H9 (cell line): Measurements from ENCODE around the gene VWC2L. TPM values are rescaled to one million over a fixed set of nuclear protein-coding genes. Genes with fewer than 3 reads are reported as not detected.

ENCODE experiments used
- DNase-seq: peaks from one replicate; pipeline ENCODE4 v3.0.0-alpha.2; 2017
- H2AFZ ChIP-seq: one replicate; pipeline ENCODE4 v1.6.1; 2013; ENCODE audit warnings: mild to moderate bottlenecking, low read length, control low read depth, moderate library complexity
- H2AK5ac ChIP-seq: 2 replicates; pipeline ENCODE4 v1.6.1; 2013; ENCODE audit warnings: low read length, control low read depth, mixed read lengths; ENCODE audit not compliant: insufficient read length
- H2BK120ac ChIP-seq: one replicate; pipeline ENCODE4 v1.6.1; 2013; ENCODE audit warnings: low read depth, mild to moderate bottlenecking, low read length, control low read depth, inconsistent platforms; ENCODE audit not compliant: poor library complexity, severe bottlenecking
- H2BK12ac ChIP-seq: 2 replicates; pipeline ENCODE4 v1.6.1; 2013; ENCODE audit warnings: low read length, control low read depth, mixed read lengths, low read depth; ENCODE audit not compliant: insufficient read length
- H2BK15ac ChIP-seq: 2 replicates; pipeline ENCODE4 v1.6.1; 2013; ENCODE audit warnings: low read depth, low read length, control low read depth
- H2BK20ac ChIP-seq: one replicate; pipeline ENCODE4 v1.6.1; 2013; ENCODE audit warnings: low read depth, mild to moderate bottlenecking, low read length, control low read depth, inconsistent platforms; ENCODE audit not compliant: poor library complexity, severe bottlenecking
- H2BK5ac ChIP-seq: 2 replicates; pipeline ENCODE4 v1.6.1; 2013; ENCODE audit warnings: low read length, control low read depth, mixed read lengths; ENCODE audit not compliant: insufficient read length
- H3K14ac ChIP-seq: 2 replicates; pipeline ENCODE4 v1.6.1; 2013; ENCODE audit warnings: low read length, control low read depth; ENCODE audit not compliant: insufficient read depth
- H3K18ac ChIP-seq: 2 replicates; pipeline ENCODE4 v1.6.1; 2013; ENCODE audit warnings: low read depth, mild to moderate bottlenecking, mixed read lengths, low read length, control low read depth; ENCODE audit not compliant: insufficient read length
- H3K23ac ChIP-seq: 2 replicates; pipeline ENCODE4 v1.6.1; 2013; ENCODE audit warnings: low read length, control low read depth, mixed read lengths, low read depth; ENCODE audit not compliant: insufficient read length
- H3K23me2 ChIP-seq: 2 replicates; pipeline ENCODE4 v1.6.1; 2013; ENCODE audit warnings: low read depth, mild to moderate bottlenecking, mixed read lengths, low read length, control low read depth; ENCODE audit not compliant: insufficient read length, poor library complexity, severe bottlenecking
- H3K27ac ChIP-seq: 2 replicates; pipeline ENCODE4 v1.5.1; 2013; ENCODE audit warnings: low read length, control low read depth, mixed read lengths, low read depth; ENCODE audit not compliant: insufficient read length
- H3K27me3 ChIP-seq: 2 replicates; pipeline ENCODE4 v1.6.1; 2013; ENCODE audit warnings: low read length, control low read depth, inconsistent platforms; ENCODE audit not compliant: insufficient read depth
- H3K4ac ChIP-seq: 2 replicates; pipeline ENCODE4 v1.6.1; 2013; ENCODE audit warnings: low read depth, mild to moderate bottlenecking, control low read depth, inconsistent platforms, low read length, moderate library complexity
- H3K4me1 ChIP-seq: 2 replicates; pipeline ENCODE4 v1.6.1; 2013; ENCODE audit warnings: low read length, control low read depth, inconsistent platforms; ENCODE audit not compliant: insufficient read depth
- H3K4me2 ChIP-seq: 2 replicates; pipeline ENCODE4 v1.6.1; 2013; ENCODE audit warnings: low read length, control low read depth, mixed read lengths; ENCODE audit not compliant: insufficient read length, insufficient read depth
- H3K56ac ChIP-seq: 2 replicates; pipeline ENCODE4 v1.6.1; 2013; ENCODE audit warnings: low read depth, mild to moderate bottlenecking, mixed read lengths, low read length, control low read depth; ENCODE audit not compliant: insufficient read length
- H3K79me1 ChIP-seq: 2 replicates; pipeline ENCODE4 v1.6.1; 2013; ENCODE audit warnings: low read depth, mild to moderate bottlenecking, moderate library complexity, low read length, control low read depth, inconsistent platforms; ENCODE audit not compliant: insufficient read depth, poor library complexity, severe bottlenecking
- H3K79me2 ChIP-seq: 2 replicates; pipeline ENCODE4 v1.6.1; 2013; ENCODE audit warnings: low read length, control low read depth, inconsistent platforms; ENCODE audit not compliant: insufficient read depth
- H3K9ac ChIP-seq: 2 replicates; pipeline ENCODE4 v1.6.1; 2013; ENCODE audit warnings: low read length, control low read depth, mixed read lengths; ENCODE audit not compliant: insufficient read length; ENCODE audit errors: extremely low read depth
- H3K9me3 ChIP-seq: one replicate; pipeline ENCODE4 v1.6.1; 2013; ENCODE audit warnings: low read depth, low read length, inconsistent platforms; ENCODE audit not compliant: control insufficient read depth
- H3T11ph ChIP-seq: one replicate; pipeline ENCODE4 v1.6.1; 2013; ENCODE audit warnings: mild to moderate bottlenecking, low read length, control low read depth, inconsistent platforms
- H4K20me1 ChIP-seq: one replicate; pipeline ENCODE4 v1.6.1; 2013; ENCODE audit not compliant: control insufficient read depth, insufficient read length, insufficient read depth
- H4K5ac ChIP-seq: 2 replicates; pipeline ENCODE4 v1.6.1; 2013; ENCODE audit warnings: low read depth, mild to moderate bottlenecking, mixed read lengths, low read length, control low read depth; ENCODE audit not compliant: insufficient read length
- H4K8ac ChIP-seq: replicated peaks from 2 replicates; pipeline ENCODE4 v1.6.1; 2013; ENCODE audit warnings: low read length, control low read depth, mixed read lengths, low read depth; ENCODE audit not compliant: insufficient read length
- H4K91ac ChIP-seq: 2 replicates; pipeline ENCODE4 v1.6.1; 2013; ENCODE audit warnings: low read depth, mild to moderate bottlenecking, moderate library complexity, mixed read lengths, low read length, control low read depth; ENCODE audit not compliant: insufficient read length
- H3K27ac Mint-ChIP-seq, 3 experiments: 2 replicates in 2 of 3; 3 replicates in 1 of 3; pipeline ENCODE4 v1.8.0; 2020 to 2021; ENCODE audit warnings: mixed read lengths in 3 of 3, mild to moderate bottlenecking in 1 of 3, moderate library complexity in 1 of 3
- H3K27me3 Mint-ChIP-seq: 2 replicates; pipeline ENCODE4 v1.8.0; 2021; ENCODE audit warnings: low read depth, mild to moderate bottlenecking, moderate library complexity, mixed read lengths
- H3K36me3 Mint-ChIP-seq, 3 experiments: 2 replicates in 2 of 3; 3 replicates in 1 of 3; pipeline ENCODE4 v1.8.0; 2020 to 2021; ENCODE audit warnings: low read depth in 3 of 3, mixed read lengths in 3 of 3; ENCODE audit not compliant: insufficient read depth in 1 of 3
- H3K4me1 Mint-ChIP-seq, 2 experiments: 2 replicates each; pipeline ENCODE4 v1.8.0; 2020; ENCODE audit warnings: mixed read lengths in 2 of 2
- H3K4me3 Mint-ChIP-seq, 2 experiments: 2 replicates in 1 of 2; 3 replicates in 1 of 2; pipeline ENCODE4 v1.8.0; 2020 to 2021; ENCODE audit warnings: mild to moderate bottlenecking in 2 of 2, mixed read lengths in 2 of 2, moderate library complexity in 1 of 2
- H3K9me3 Mint-ChIP-seq, 2 experiments: 2 replicates in 1 of 2; 3 replicates in 1 of 2; pipeline ENCODE4 v1.8.0; 2020; ENCODE audit warnings: mild to moderate bottlenecking in 2 of 2, mixed read lengths in 2 of 2, moderate library complexity in 1 of 2
- CTCF ChIP-seq: fragments of 200-600 bp; sonication (generic); conservative IDR thresholded peaks from 3 replicates; pipeline ENCODE4 v1.8.0; 2021; ENCODE audit warnings: antibody characterized with exemption, mild to moderate bottlenecking
- WGBS: extraction: QIAGEN DNeasy Blood & Tissue Kit; methylation state at CpG from one replicate; pipeline ENCODE4 v1.1.7; 2013; ENCODE audit warnings: missing lambda C conversion rate, low lambda C conversion rate, mixed read lengths; ENCODE audit not compliant: insufficient read length; ENCODE audit errors: extremely low coverage; 5-methylcytosine and 5-hydroxymethylcytosine counted together
- total RNA-seq: library from RNA; stranded (reverse); gene quantifications from 2 replicates; pipeline ENCODE4 v1.2.1, GENCODE V29; 2021

VWC2L gene
- total RNA-seq, 1 experiment from 2014 or later: not detected

- no peak overlapping the region for H3K9ac ChIP-seq
- H3K4me2 ChIP-seq: no peak overlapping the region
- no peak for TF ChIP-seq CTCF
- no peak overlapping the region for H2BK5ac ChIP-seq
- H3K27me3 ChIP-seq: no peaks in the 10 kb centered on the region
- H2BK20ac ChIP-seq: no peak overlapping the region
- no peak overlapping the region for H3K23ac ChIP-seq
- no peaks in the 10 kb centered on the region for H3K79me1 ChIP-seq
- no peaks in the 10 kb centered on the region for H3K9me3 Mint-ChIP-seq
- no peak overlapping the region for H2AFZ ChIP-seq
- no peak overlapping the region for H3T11ph ChIP-seq
- WGBS: no CpG with 5 or more reads among the region's 6 CpGs
- H3K27me3 Mint-ChIP-seq: no peaks in the 10 kb centered on the region
- no peak overlapping the region for H3K4ac ChIP-seq
- no peak overlapping the region for H2BK12ac ChIP-seq
- no peaks in the 10 kb centered on the region for H3K36me3 Mint-ChIP-seq
- no peak overlapping the region for H4K5ac ChIP-seq
- no peak for DNase-seq
- no peak overlapping the region for H4K8ac ChIP-seq
- H3K27ac Mint-ChIP-seq: no peak overlapping the region
- no peak overlapping the region for H2AK5ac ChIP-seq
- H3K4me1 Mint-ChIP-seq: peaks cover 0 to 3% of the 10 kb centered on the region in 2 experiments; a peak in 1 of 4 replicates
- no peak overlapping the region for H3K27ac ChIP-seq
- H3K14ac ChIP-seq: no peak overlapping the region
- no peak overlapping the region for H3K18ac ChIP-seq
- H3K23me2 ChIP-seq: no peaks in the 10 kb centered on the region
- no peaks in the 10 kb centered on the region for H4K20me1 ChIP-seq
- no peak overlapping the region for H2BK120ac ChIP-seq
- no peak overlapping the region for H2BK15ac ChIP-seq
- H3K56ac ChIP-seq: no peak overlapping the region
- H3K79me2 ChIP-seq: no peaks in the 10 kb centered on the region
- no peaks in the 10 kb centered on the region for H3K9me3 ChIP-seq
- H3K4me1 ChIP-seq: no peaks in the 10 kb centered on the region
- H4K91ac ChIP-seq: no peak overlapping the region
- H3K4me3 Mint-ChIP-seq: no peak overlapping the region
These were observed 118.7 kb downstream of the VWC2L start for GRCh38 chr2:214529514-214529913.
